Measurements from ENCODE around the gene BCL2A1. TPM values are rescaled to one million over a fixed set of nuclear protein-coding genes. Genes with fewer than 3 reads are reported as not detected.
"Not testable (repeated sequence)": the region's sequence is repeated elsewhere in the genome, so short reads cannot be mapped to it uniquely, and the experiment has no call there.

Gene BCL2A1
- total and polyA plus RNA-seq, 2 donors (not counting 1 experiment from before 2014, with no cell fraction given): 0.31 to 8.9 TPM

GRCh38 chr15:80019168-80019745 lies 48.3 kb upstream of the BCL2A1 start:
- no peaks in the 10 kb centered on the region for H3K79me2 ChIP-seq (ENCODE audit: control insufficient read depth, insufficient read depth, low read length)
- H3K9me3 ChIP-seq (ENCODE audit: control insufficient read depth, insufficient read depth, low read depth, low read length): no peaks in the 10 kb centered on the region
- no peak for DNase-seq (ENCODE audit: low read depth in 2 of 2)
- H3K27ac ChIP-seq (ENCODE audit: insufficient read depth, low read length): no peak overlapping the region
- no peak overlapping the region for H3K4me3 ChIP-seq (replicated peaks in 1 of 4; ENCODE audit: control extremely low read depth in 1 of 4, insufficient read depth in 1 of 4, low read depth in 3 of 4, low read length in 4 of 4)
- no peaks in the 10 kb centered on the region for H4K20me1 ChIP-seq (ENCODE audit: control insufficient read depth, extremely low read depth, insufficient read depth, low read length)
- H3K9ac ChIP-seq (ENCODE audit: insufficient read depth, low read length): no peak overlapping the region
- no peak overlapping the region for H2AFZ ChIP-seq (ENCODE audit: low read length)
- TF ChIP-seq CTCF (conservative IDR thresholded peaks at IDR 0.05 in 1 of 2, IDR thresholded peaks at IDR 0.05 in 1 of 2; ENCODE audit: low read depth in 1 of 2, low read length in 2 of 2): no peak
- no peak for TF ChIP-seq EZH2 (IDR thresholded peaks at IDR 0.05; ENCODE audit: low read length, missing control alignments)
- no peak overlapping the region for H3K4me2 ChIP-seq (ENCODE audit: extremely low read depth, insufficient read depth, low read length)
- H3K4me1 ChIP-seq (ENCODE audit: control insufficient read depth, extremely low read depth, insufficient read depth, low read length): no peaks in the 10 kb centered on the region
- no peaks in the 10 kb centered on the region for H3K27me3 ChIP-seq (ENCODE audit: control insufficient read depth, insufficient read depth, low read length)
- no peaks in the 10 kb centered on the region for H3K36me3 ChIP-seq (ENCODE audit: control insufficient read depth, insufficient read depth, low read length)

- H3K9ac ChIP-seq (ENCODE audit: insufficient read depth, low read length); H3K4me2 ChIP-seq (ENCODE audit: extremely low read depth, insufficient read depth, low read length); H3K4me1 ChIP-seq (ENCODE audit: control insufficient read depth, extremely low read depth, insufficient read depth, low read length); H3K27ac ChIP-seq (ENCODE audit: insufficient read depth, low read length); H3K79me2 ChIP-seq (ENCODE audit: control insufficient read depth, insufficient read depth, low read length); H2AFZ ChIP-seq (ENCODE audit: low read length); H3K4me3 ChIP-seq (replicated peaks in 1 of 4; ENCODE audit: control extremely low read depth in 1 of 4, insufficient read depth in 1 of 4, low read depth in 3 of 4, low read length in 4 of 4); H3K36me3 ChIP-seq (ENCODE audit: control insufficient read depth, insufficient read depth, low read length); H4K20me1 ChIP-seq (ENCODE audit: control insufficient read depth, extremely low read depth, insufficient read depth, low read length); DNase-seq (ENCODE audit: low read depth in 2 of 2); H3K9me3 ChIP-seq (ENCODE audit: control insufficient read depth, insufficient read depth, low read depth, low read length); H3K27me3 ChIP-seq (ENCODE audit: control insufficient read depth, insufficient read depth, low read length): not testable (repeated sequence)
These were observed 46.1 kb upstream of the BCL2A1 start for GRCh38 chr15:80017139-80017538.

- not testable (repeated sequence) for H4K20me1 ChIP-seq (ENCODE audit: control insufficient read depth, extremely low read depth, insufficient read depth, low read length); H3K4me2 ChIP-seq (ENCODE audit: extremely low read depth, insufficient read depth, low read length); DNase-seq (ENCODE audit: low read depth in 2 of 2); H3K9ac ChIP-seq (ENCODE audit: insufficient read depth, low read length); H3K79me2 ChIP-seq (ENCODE audit: control insufficient read depth, insufficient read depth, low read length); H3K27me3 ChIP-seq (ENCODE audit: control insufficient read depth, insufficient read depth, low read length); H2AFZ ChIP-seq (ENCODE audit: low read length); H3K4me3 ChIP-seq (replicated peaks in 1 of 4; ENCODE audit: control extremely low read depth in 1 of 4, insufficient read depth in 1 of 4, low read depth in 3 of 4, low read length in 4 of 4); H3K36me3 ChIP-seq (ENCODE audit: control insufficient read depth, insufficient read depth, low read length); H3K9me3 ChIP-seq (ENCODE audit: control insufficient read depth, insufficient read depth, low read depth, low read length); H3K27ac ChIP-seq (ENCODE audit: insufficient read depth, low read length); H3K4me1 ChIP-seq (ENCODE audit: control insufficient read depth, extremely low read depth, insufficient read depth, low read length)
These were observed 45.5 kb upstream of the BCL2A1 start for GRCh38 chr15:80016506-80016905.

GRCh38 chr15:80015156-80015555 lies 44.2 kb upstream of the BCL2A1 start:
- DNase-seq (ENCODE audit: low read depth in 2 of 2): no peak
- TF ChIP-seq CTCF (conservative IDR thresholded peaks at IDR 0.05 in 1 of 2, IDR thresholded peaks at IDR 0.05 in 1 of 2; ENCODE audit: low read depth in 1 of 2, low read length in 2 of 2) (no peak), EZH2 (IDR thresholded peaks at IDR 0.05; ENCODE audit: low read length, missing control alignments) (no peak)

GRCh38 chr15:80014186-80014585 lies 43.2 kb upstream of the BCL2A1 start:
- H3K9ac ChIP-seq (ENCODE audit: insufficient read depth, low read length); H4K20me1 ChIP-seq (ENCODE audit: control insufficient read depth, extremely low read depth, insufficient read depth, low read length); H2AFZ ChIP-seq (ENCODE audit: low read length); DNase-seq (ENCODE audit: low read depth in 2 of 2); H3K4me3 ChIP-seq (replicated peaks in 1 of 4; ENCODE audit: control extremely low read depth in 1 of 4, insufficient read depth in 1 of 4, low read depth in 3 of 4, low read length in 4 of 4); H3K4me2 ChIP-seq (ENCODE audit: extremely low read depth, insufficient read depth, low read length); H3K4me1 ChIP-seq (ENCODE audit: control insufficient read depth, extremely low read depth, insufficient read depth, low read length); H3K27me3 ChIP-seq (ENCODE audit: control insufficient read depth, insufficient read depth, low read length); H3K36me3 ChIP-seq (ENCODE audit: control insufficient read depth, insufficient read depth, low read length); H3K27ac ChIP-seq (ENCODE audit: insufficient read depth, low read length); H3K9me3 ChIP-seq (ENCODE audit: control insufficient read depth, insufficient read depth, low read depth, low read length); H3K79me2 ChIP-seq (ENCODE audit: control insufficient read depth, insufficient read depth, low read length): not testable (repeated sequence)

More at GRCh38 chr15:80015156-80015555, 44.2 kb upstream of the BCL2A1 start:
- H4K20me1 ChIP-seq (ENCODE audit: control insufficient read depth, extremely low read depth, insufficient read depth, low read length): no peaks in the 10 kb centered on the region
- no peaks in the 10 kb centered on the region for H3K36me3 ChIP-seq (ENCODE audit: control insufficient read depth, insufficient read depth, low read length)
- no peaks in the 10 kb centered on the region for H3K79me2 ChIP-seq (ENCODE audit: control insufficient read depth, insufficient read depth, low read length)
- H3K27ac ChIP-seq (ENCODE audit: insufficient read depth, low read length): no peak overlapping the region
- H3K4me2 ChIP-seq (ENCODE audit: extremely low read depth, insufficient read depth, low read length): no peak overlapping the region
- no peak overlapping the region for H2AFZ ChIP-seq (ENCODE audit: low read length)
- H3K9ac ChIP-seq (ENCODE audit: insufficient read depth, low read length): no peak overlapping the region
- no peaks in the 10 kb centered on the region for H3K9me3 ChIP-seq (ENCODE audit: control insufficient read depth, insufficient read depth, low read depth, low read length)
- H3K4me3 ChIP-seq (replicated peaks in 1 of 4; ENCODE audit: control extremely low read depth in 1 of 4, insufficient read depth in 1 of 4, low read depth in 3 of 4, low read length in 4 of 4): no peak overlapping the region
- peaks cover 6% of the 10 kb centered on the region for H3K4me1 ChIP-seq (ENCODE audit: control insufficient read depth, extremely low read depth, insufficient read depth, low read length)
- no peaks in the 10 kb centered on the region for H3K27me3 ChIP-seq (ENCODE audit: control insufficient read depth, insufficient read depth, low read length)

All from fibroblast of lung (primary cell).